Measurements from ENCODE around the gene PTPRC.

The PTPRC gene

DNA sequence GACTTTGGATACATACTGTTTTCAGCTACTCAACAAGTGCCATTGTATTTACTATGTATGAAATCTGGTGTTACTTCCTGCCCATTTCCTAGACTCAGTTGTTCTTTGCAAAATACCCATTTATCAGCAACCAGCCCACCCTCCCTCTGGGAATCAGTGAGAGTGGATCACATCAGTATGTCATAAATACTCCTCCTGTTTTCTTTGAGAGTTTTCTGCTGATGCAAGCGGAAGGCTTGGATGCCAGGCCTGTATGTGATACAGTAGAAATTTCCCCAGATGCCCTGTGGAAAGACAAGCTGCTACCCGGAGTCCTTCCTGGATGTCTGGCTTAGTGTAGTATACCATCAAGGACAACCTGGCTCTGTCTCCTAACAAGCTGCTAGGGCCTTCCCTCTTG lies 2.4 kb upstream of the PTPRC start:
- no peak overlapping the region for H3K27ac ChIP-seq

DNA sequence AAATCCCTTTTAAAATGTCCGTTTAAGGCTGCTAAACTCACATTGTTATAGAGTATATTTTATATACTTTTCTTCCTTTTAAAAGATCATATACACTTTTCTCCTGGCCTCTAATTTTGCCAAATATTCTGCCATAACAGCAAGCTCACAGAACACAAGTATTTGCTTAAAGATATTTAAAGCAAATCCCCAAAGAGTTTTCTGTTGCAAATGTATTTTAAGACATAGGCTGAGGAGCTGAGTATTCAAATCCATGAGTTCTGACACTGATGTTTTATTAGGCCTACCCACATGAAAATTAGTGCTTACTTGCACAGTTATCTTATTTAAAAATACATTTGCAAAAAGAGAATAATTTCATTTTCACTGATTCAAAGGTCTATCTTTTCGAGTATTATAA lies 1.7 kb upstream of the PTPRC start:
- Histone ChIP-seq H3K27ac (no peak overlapping the region), H3K4me3 (no peak overlapping the region)
- TF ChIP-seq, protein P1, sequence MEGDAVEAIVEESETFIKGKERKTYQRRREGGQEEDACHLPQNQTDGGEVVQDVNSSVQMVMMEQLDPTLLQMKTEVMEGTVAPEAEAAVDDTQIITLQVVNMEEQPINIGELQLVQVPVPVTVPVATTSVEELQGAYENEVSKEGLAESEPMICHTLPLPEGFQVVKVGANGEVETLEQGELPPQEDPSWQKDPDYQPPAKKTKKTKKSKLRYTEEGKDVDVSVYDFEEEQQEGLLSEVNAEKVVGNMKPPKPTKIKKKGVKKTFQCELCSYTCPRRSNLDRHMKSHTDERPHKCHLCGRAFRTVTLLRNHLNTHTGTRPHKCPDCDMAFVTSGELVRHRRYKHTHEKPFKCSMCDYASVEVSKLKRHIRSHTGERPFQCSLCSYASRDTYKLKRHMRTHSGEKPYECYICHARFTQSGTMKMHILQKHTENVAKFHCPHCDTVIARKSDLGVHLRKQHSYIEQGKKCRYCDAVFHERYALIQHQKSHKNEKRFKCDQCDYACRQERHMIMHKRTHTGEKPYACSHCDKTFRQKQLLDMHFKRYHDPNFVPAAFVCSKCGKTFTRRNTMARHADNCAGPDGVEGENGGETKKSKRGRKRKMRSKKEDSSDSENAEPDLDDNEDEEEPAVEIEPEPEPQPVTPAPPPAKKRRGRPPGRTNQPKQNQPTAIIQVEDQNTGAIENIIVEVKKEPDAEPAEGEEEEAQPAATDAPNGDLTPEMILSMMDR (IDR thresholded peaks at IDR 0.05), result no peak
- no peak for DNase-seq (ENCODE audit: low spot score)

More for the DNA sequence above, 2.4 kb upstream of the PTPRC start:
- no peak for DNase-seq (ENCODE audit: low spot score)
- TF ChIP-seq, protein P1 (IDR thresholded peaks at IDR 0.05), result no peak
- no peak overlapping the region for H3K4me3 ChIP-seq

DNA sequence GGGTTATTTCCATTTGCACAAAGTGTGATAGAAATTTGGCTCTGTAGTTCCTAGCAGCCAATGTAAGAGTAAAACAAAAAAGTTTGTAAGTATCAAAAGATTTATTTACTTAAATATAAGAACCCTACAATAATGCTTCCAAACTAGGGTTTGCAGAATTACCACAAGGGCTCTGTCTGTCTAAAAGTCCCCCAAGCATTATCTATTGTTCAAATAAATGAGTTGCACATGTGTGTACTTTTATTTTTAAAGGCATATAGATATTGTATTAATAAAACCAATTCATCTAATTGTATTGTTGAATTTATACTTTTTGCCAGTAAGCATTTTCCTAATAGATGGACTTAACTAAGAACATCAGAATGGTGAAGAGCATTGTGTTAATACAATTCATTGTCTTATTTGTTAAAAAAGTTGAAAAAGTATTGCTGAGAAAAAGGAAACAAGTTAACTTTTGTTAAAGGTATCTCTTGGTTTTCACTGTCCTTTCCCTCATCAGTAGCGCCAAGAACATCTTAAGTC lies 863 bp upstream of the PTPRC start:
- TF ChIP-seq, protein P1 (IDR thresholded peaks at IDR 0.05), result no peak
- DNase-seq (ENCODE audit: low spot score), result no peak
- Histone ChIP-seq H3K4me3 (no peak overlapping the region), H3K27ac (no peak overlapping the region)

DNA sequence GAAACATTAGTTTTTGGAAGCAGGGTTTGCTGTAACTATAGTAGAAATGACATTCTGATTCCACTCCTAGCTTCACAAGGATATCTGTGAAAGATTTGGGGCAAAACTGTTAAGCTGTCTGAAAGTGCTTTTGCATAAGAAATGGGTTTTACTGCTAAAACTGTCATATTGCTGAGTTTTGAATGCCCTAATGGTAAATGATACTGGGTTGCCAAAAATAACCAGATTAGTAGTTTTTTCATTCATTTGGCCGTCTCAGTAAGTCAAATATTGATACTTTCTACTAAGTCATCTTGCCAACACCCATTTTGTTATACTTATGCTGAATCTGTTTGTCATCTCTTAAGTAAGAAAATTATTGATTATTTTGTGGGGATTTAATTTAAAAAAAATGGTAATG lies 399 bp upstream of the PTPRC start:
- peak overlapping the region in 1 of 2 donors; percentile 9 for H3K27ac ChIP-seq
- H3K4me3 ChIP-seq, result no peak overlapping the region
- no peak for DNase-seq (ENCODE audit: low spot score)
- TF ChIP-seq, protein P1 (IDR thresholded peaks at IDR 0.05), result no peak

DNA sequence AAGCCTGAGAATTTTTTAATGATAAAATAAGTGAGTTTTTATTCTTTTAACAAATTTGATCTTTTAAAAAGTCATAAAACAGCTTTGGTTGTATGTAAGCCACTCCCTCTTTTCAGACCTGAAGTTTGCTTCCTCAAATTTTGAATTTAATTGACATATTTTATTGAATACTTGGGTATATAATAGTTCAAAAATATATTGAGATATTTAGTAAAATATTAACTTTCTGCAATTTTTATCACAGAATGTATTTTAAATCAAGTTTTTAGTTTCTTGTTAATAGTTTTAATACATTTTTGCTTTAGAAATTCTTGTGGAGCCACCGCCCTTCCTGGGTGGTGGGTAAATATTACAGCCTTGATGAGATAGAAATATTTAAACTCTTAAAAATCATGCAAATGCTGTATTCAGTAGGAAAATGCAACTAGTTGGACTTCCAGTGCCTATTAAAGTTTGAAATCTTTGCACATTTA lies 867 bp downstream of the PTPRC start:
- TF ChIP-seq, protein P1 (IDR thresholded peaks at IDR 0.05), result no peak
- no peak for DNase-seq (ENCODE audit: low spot score)
- Histone ChIP-seq H3K4me3 (peak overlapping the region; percentile 40), H3K27ac (no peak overlapping the region)

DNA sequence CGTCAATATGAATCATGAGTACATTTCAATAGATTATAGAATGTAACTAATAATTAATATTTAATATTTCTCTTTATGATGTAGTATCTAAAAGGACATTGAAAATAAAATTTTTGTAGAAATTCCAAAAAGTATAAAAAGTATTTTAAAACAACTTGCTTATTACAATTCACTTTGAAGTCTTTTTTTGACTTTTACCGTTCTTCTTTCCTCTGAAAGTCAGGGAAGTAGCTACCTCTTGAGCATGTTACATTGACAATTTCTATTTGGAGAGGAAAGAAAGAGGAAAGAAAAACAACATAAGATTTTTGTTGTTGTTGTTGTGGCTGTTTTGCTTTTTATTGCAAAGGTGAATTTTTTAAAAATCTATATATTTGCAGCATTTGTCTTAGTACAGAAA lies 1.3 kb downstream of the PTPRC start:
- TF ChIP-seq, protein P1 (IDR thresholded peaks at IDR 0.05), result no peak
- no peak for DNase-seq (ENCODE audit: low spot score)
- Histone ChIP-seq H3K4me3 (peak overlapping the region; percentile 40), H3K27ac (no peak overlapping the region)

DNA sequence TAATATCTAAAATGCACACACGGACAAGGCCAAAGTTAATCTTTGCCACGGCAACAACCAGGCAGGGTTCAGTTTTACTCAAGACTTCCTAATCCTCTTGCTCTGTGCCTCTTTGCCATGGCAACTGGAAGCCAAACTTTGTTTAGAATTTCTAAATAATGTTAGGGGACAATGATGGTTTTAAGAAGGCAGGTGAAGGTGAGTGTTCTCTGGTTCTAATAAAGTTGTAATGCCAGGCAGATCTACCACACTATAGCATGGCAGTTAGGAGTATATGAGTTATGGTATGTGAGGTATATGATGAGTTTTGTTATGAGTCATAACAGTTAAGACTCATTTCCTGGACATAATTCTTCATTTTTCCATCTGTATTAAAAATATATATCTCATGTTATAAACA lies 2.7 kb downstream of the PTPRC start:
- no peak overlapping the region for H3K4me3 ChIP-seq
- no peak for DNase-seq (ENCODE audit: low spot score)
- TF ChIP-seq, protein P1 (IDR thresholded peaks at IDR 0.05), result no peak
- no peak overlapping the region for H3K27ac ChIP-seq
